NCI-H1436 treated with DMSO at 0.1 percent for 48 hours (cell line): ENCODE data around the gene FLT1.

Experiments used
- DNase-seq: peaks from one replicate; lab custom pipeline; 2025; lab: John Stamatoyannopoulos, UW

FLT1 gene

GRCh38 chr13:28488376-28489005, 6.4 kb downstream of the FLT1 start:
- DNase-seq: no peak

GRCh38 chr13:28485996-28486543, 8.9 kb downstream of the FLT1 start:
- no peak for DNase-seq

- no peak for DNase-seq
Observed at GRCh38 chr13:28485551-28485950, 9.4 kb downstream of the FLT1 start.

GRCh38 chr13:28485097-28485496, 9.8 kb downstream of the FLT1 start:
- DNase-seq: no peak

- no peak for DNase-seq
Observed at GRCh38 chr13:28483313-28483931, 11.5 kb downstream of the FLT1 start.

GRCh38 chr13:28479005-28479404, 15.9 kb downstream of the FLT1 start:
- no peak for DNase-seq

GRCh38 chr13:28478127-28478526, 16.8 kb downstream of the FLT1 start:
- DNase-seq: no peak

- DNase-seq: no peak
Observed at GRCh38 chr13:28477709-28477973, 17.3 kb downstream of the FLT1 start.

GRCh38 chr13:28476919-28477708, 17.8 kb downstream of the FLT1 start:
- DNase-seq: no peak

GRCh38 chr13:28475916-28476725, 18.8 kb downstream of the FLT1 start:
- no peak for DNase-seq

GRCh38 chr13:28474491-28475134, 20.3 kb downstream of the FLT1 start:
- DNase-seq: no peak

GRCh38 chr13:28473044-28473443, 21.9 kb downstream of the FLT1 start:
- DNase-seq: no peak

- DNase-seq: no peak
Observed at GRCh38 chr13:28471421-28471820, 23.5 kb downstream of the FLT1 start.

GRCh38 chr13:28470296-28470695, 24.6 kb downstream of the FLT1 start:
- DNase-seq: no peak

- no peak for DNase-seq
Observed at GRCh38 chr13:28469316-28469715, 25.6 kb downstream of the FLT1 start.

GRCh38 chr13:28468023-28468915, 26.7 kb downstream of the FLT1 start:
- DNase-seq: peak; percentile 3

- no peak for DNase-seq
Observed at GRCh38 chr13:28467034-28467433, 27.9 kb downstream of the FLT1 start.

GRCh38 chr13:28466151-28466550, 28.8 kb downstream of the FLT1 start:
- no peak for DNase-seq

GRCh38 chr13:28464861-28465460, 30.0 kb downstream of the FLT1 start:
- DNase-seq: no peak

GRCh38 chr13:28463481-28463880, 31.4 kb downstream of the FLT1 start:
- no peak for DNase-seq
